HG02623 (cell line): ENCODE results near the gene KLK3.
"Not testable (repeated sequence)": the region's sequence is repeated elsewhere in the genome, so short reads cannot be mapped to it uniquely, and the experiment has no call there.

ENCODE experiments used
- ATAC-seq: cut with Tn5 transposase; IDR thresholded peaks from one replicate; pipeline ENCODE4 v1.9.1; 2021; ENCODE audit warnings: moderate library complexity; ENCODE audit not compliant: unreplicated experiment

The KLK3 gene

DNA sequence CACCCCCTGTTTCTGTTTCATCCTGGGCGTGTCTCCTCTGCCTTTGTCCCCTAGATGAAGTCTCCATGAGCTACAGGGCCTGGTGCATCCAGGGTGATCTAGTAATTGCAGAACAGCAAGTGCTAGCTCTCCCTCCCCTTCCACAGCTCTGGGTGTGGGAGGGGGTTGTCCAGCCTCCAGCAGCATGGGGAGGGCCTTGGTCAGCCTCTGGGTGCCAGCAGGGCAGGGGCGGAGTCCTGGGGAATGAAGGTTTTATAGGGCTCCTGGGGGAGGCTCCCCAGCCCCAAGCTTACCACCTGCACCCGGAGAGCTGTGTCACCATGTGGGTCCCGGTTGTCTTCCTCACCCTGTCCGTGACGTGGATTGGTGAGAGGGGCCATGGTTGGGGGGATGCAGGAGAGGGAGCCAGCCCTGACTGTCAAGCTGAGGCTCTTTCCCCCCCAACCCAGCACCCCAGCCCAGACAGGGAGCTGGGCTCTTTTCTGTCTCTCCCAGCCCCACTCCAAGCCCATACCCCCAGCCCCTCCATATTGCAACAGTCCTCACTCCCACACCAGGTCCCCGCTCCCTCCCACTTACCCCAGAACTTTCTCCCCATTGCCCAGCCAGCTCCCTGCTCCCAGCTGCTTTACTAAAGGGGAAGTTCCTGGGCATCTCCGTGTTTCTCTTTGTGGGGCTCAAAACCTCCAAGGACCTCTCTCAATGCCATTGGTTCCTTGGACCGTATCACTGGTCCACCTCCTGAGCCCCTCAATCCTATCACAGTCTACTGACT lies at the start of gene KLK3:
KLK3 (plus strand) TSS at position 280 of the 775 bp plus-strand sequence; CDS start at position 321, 41 bp downstream.
- no peak for ATAC-seq

DNA sequence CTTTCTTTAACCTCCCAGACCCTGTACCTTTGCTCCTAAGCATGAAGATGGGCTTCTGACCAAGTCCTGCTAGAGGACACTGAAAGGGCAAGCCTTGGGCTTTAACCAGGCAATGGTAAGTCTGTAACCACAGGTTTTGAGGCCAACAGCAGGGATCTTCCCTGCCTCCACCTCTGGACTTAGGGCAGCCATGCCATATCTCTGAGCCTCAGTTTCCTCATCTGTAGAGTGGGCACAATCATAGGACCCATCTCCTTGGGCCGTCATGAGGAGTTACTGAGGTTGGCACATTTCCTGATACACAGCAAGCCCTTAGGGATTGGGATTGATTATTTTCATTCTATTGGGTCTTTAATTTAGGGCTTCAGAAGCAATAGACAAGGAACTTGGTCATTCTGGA lies 45.9 kb upstream of the KLK3 start:
- ATAC-seq: no peak

DNA sequence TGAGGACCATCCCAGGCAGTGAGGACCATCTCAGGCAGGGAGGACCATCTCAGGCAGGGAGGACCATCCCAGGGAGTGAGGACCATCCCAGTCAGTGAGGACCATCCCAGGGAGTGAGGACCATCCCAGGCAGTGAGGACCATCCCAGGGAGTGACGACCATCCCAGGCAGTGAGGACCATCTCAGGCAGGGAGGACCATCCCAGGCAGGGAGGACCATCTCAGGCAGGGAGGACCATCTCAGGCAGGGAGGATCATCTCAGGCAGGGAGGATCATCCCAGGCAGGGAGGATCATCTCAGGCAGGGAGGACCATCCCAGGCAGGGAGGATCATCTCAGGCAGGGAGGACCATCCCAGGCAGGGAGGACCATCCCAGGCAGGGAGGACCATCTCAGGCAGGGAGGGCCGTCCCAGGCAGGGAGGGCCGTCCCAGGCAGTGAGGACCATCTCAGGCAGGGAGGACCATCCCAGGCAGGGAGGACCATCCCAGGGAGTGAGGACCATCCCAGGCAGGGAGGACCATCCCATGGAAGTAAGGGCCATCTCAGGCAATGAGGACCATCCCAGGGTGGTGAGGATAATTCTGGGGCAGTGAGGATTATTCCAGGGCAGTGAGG lies 43.0 kb upstream of the KLK3 start:
- ATAC-seq: not testable (repeated sequence)

DNA sequence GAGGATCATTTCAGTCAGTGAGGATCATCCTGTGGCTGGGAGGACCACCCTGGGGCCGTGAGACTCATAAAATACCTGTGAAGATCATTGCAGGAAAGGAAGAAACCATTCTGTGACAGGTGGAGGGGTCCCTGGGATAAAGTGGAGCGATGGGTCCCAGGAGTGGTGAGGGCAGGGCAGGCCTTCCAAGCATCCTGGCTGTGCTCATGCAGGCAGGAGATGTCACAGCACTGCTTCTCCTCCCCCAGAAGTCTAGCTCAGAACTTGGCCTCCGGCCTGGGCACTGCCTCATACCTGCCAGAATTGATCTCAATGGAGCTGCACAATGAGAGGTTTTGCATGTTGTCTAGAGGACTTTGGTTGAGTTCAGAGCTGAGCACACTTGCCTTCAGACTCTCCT lies 42.2 kb upstream of the KLK3 start:
- no peak for ATAC-seq

DNA sequence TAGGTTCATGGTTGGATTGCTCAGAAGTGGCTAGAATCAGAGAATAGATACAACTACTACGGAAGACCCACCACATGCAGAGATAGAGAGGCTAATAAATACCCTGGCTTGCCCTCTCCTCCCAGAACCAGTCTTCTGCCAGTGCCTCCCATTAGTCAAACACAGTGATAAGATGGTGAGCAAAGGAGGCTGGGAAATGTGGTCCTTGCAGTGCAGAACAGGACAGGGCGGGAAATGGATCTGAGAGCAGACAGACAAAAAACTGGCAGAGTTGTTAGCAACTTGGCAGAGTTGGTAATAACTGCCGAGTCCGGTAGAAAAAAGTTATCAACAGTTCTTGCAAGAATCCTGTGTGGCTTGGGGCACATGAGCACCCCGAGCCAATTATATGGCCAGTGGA lies 39.8 kb upstream of the KLK3 start:
- ATAC-seq: no peak

DNA sequence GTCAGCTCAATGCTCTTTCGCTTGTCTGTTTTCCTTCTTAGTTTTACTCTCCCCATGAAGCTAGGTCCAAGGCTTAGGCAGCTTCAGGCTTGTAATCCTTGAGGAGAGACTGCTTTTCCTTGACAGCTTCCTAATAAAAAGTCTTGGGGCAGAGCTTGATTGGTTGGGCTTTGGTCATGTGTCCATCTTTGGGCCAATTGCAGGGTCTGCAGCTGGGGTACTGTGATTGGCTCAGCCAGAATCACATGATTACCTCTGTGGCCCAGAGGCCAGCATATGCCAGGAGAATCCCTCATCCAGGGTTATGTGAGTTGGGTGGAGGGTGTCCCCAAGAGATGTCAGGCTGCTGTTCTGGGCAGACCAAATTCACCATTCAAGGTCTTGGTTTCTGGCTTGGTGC lies 39.3 kb upstream of the KLK3 start:
- no peak for ATAC-seq

DNA sequence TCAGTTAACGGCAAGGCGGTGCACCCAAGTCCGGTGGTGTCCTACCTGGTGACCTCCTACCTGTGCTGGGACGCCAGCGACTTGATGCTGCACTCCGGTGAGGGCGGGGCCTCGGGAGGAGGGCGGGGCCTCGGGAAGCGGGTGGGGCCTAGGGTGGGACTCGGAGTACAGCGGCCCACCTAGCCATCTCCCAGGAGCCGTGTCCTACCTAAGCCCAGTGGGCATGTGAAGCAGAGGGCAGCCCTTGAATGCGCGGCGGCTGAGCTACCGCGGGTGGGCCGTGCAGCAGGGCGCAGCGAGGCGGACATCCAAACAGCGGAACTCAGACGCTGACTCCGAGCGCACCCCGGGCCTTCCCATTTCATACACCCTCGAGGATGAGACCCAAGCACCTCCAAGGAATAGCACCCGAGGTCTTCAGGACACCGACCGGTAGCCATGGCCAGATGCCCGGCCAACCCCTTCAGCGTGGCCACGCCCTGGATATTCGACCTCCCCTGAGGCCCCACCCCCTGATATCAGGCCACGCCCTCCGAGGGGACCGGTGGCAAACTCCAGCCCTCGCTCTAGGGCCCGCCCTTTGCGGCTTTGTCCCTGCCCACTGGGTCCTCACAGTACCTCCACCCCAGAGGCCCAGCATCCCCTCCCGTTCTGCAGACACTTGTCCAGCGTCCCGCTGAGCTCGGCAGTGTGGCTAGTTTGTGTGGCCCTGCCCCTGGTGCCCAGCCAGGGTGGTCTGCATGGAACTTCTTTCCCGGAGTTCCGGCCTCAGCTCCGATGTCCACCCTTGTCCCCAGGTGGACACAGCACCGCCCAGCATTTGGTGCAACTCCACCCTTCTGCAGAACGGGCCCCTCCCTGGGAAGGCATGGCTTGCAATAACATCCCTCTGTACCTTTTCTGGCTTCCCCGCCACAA lies 36.5 kb upstream of the KLK3 start:
- ATAC-seq: peak; percentile 46

DNA sequence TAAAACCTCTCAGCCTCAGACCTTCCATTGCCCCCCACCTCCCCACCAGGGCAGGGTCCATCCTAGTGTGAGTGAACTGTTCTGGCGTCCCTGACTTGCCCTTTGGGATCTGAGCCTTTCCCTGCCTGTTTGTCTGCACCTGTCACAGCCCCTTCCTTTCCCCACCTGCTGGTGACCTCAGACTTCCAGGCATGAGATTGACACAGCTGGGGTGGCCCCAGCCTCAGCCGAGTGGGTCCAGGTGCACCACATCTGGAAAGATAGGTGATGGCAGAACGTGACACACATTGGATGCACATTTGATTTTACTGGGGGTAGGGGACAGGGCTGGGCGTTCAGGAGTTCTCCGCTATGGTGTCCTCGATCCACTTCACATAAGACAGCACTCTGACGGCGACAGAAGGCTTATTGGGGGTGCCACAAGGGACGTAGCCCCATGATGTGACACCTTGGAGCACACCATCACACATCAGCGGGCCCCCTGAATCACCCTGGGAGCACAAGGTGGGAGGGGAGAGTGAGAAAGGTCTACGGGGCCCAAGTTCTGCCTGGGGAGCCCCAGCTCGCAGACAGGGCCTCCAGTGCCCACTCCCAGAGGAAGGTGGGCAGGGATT lies 35.7 kb upstream of the KLK3 start:
- ATAC-seq: no peak

DNA sequence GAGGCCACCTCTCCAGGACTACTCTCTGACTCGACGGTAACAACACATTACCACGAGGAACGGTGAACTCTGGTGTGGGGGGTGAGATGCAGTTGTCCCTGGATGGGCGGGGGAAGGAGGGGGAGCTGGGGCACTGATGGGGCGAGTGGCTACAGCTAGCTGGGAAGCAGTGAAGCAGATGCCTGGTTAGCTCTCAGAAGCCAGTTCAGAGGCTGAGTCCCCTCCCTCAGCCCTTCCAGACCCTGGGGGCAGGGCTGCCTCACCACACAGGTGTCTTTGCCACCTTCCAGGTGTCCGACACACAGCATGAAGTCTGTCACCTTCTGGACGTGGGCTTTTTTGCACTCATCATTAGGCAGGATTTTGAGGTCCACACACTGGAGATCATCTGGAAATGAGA lies 35.1 kb upstream of the KLK3 start:
- ATAC-seq: no peak

DNA sequence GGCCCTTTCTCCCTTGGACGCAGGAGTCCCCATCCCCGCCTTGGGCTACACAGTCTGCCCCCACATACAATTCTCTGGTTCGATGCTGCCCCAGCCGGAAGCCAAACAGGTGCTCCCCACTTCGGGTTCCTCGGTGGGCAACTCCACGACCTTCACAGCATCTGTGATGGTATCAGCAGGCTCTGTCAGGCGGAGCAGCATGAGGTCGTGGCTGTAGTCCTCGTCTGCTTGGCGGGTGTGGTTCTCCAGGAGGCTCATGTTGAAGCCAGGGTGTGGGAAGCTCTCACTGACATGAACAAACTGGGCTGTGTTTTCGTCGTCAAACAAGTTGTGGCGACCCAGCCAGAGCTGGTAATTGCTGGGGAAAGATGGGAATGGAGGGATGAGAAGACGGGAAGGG lies 34.6 kb upstream of the KLK3 start:
- no peak for ATAC-seq

DNA sequence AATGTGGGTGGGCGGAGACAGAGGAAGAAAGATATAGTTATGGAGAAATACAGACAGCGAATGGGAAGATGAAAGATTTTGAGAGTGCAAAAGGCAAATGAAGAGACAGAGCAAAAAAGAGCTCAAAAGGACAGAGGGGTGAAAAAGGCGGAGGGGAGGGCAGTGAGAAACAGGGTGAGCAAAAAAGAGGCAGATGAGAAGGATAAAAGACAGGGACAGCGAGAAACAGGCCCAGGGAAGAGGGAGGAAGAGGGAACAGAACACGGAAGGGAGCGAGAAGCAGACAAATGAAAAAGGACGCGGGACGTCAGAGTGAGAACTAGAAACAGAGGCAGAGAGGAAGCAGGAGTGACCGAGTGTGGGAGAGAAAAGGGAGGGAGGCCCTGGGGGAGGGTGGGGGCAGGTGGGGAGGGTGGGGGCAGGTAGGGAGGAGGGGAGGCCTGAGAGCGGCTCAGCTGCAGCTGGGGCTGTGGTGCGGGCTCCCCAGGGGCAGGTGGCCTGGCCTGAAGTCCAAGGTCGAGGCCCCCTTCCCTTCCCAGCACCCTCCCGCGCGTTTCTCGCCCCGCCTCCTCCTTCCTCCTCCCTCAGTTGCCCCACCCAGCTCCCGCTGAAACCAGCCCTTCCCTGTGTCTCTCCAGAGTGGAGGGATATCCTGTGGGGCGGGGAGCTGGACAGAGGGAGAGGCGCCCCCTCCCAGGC lies 34.0 kb upstream of the KLK3 start:
- no peak for ATAC-seq

DNA sequence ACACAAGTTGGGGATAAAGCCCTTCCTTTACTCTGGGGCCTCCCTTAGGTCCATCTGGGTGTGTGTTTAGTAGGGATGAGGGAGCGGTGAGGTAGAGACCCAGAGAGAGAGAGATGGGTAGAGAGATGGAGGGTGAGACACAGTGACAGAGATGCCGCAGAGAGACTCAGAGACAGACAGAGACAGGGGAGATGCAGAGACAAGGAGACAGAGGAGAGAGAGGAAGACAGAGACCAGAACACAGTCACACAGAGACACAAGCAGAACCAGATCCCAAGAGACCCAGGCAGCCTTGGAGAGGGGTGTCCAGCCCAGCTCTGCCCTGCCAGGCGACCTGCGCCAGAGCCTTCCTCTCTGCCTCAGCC lies 33.5 kb upstream of the KLK3 start:
- ATAC-seq: no peak

DNA sequence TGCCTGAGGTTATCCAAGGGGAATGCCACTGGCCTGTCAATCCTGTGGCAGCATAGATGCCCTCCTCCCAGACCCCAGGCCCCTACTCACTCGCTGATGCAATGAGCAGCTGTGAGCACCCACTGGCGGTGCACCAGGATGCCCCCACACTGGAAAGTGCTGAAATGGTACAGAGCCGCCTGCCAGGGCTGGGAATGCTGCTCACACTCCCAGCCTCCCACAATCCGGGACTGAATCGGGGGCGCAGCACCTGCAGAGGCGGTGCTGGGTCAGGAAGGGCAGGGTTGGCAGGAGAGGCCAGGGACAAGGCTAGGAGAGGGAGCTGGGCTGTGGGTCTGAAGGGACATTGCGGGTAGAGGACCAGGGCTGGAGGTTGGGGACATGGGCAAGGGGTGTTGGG lies 33.1 kb upstream of the KLK3 start:
- ATAC-seq: no peak

DNA sequence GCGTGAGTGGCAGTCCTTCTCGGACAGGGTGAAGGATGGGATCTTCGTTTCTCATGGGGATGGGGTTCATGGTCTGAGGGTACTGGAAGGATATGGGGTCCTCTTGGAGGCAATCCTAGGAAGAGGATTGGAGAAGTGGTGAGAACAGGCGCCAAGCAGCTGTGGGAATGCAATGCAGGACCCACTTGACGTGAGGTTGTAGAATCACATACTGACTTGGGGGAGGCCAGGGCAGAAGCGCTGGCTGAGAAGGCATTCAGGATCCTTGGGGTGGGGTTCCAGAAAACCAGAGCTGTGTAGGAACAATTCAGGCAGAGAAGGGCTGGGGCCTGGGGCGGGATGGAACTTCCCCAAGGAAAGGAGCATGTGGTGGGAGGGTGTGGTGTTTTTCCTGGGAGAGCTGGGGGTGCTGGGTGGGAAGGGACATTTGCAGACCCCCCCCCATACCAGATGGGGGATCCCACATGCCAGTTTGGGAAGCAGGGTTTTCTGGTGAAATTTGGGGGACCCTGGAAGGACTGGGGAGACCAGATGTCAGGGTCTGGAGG lies 32.0 kb upstream of the KLK3 start:
- ATAC-seq: no peak

DNA sequence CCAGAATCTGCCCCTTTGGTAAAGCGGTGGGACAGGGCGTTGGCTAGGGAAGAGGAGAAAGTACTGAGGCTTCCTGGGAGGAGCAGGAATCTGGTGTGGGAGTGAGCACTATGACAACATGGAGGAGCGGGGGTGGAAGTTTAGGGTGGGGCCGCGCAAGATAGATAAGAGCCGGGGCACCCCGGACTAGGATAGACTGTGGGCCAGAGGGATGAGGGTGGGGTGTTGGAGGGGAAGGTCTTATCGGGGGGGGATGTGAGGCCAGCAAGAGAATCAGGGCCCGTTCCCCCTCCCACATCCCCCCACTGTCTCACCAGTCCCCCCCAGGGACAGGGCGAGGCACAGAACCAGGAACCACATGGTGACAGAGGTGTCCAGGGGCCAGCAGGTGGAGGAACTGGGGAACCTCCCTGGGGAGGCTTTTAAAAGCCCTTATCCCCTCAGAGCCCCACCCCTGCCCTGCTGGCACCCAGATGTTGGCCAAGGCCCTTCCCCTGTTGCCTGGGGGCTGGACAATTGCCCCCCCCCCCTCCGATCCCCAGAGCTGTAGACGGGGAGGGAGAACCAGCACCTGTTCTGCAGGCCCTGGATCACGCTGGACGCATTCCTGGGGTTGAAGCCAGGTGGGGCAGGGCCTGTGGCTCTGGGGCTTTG lies 31.2 kb upstream of the KLK3 start, which contains the start of gene KLK1:
KLK1 (minus strand) TSS at position 399 of the 654 bp plus-strand sequence; CDS start at position 360, 39 bp downstream.
- ATAC-seq: no peak

DNA sequence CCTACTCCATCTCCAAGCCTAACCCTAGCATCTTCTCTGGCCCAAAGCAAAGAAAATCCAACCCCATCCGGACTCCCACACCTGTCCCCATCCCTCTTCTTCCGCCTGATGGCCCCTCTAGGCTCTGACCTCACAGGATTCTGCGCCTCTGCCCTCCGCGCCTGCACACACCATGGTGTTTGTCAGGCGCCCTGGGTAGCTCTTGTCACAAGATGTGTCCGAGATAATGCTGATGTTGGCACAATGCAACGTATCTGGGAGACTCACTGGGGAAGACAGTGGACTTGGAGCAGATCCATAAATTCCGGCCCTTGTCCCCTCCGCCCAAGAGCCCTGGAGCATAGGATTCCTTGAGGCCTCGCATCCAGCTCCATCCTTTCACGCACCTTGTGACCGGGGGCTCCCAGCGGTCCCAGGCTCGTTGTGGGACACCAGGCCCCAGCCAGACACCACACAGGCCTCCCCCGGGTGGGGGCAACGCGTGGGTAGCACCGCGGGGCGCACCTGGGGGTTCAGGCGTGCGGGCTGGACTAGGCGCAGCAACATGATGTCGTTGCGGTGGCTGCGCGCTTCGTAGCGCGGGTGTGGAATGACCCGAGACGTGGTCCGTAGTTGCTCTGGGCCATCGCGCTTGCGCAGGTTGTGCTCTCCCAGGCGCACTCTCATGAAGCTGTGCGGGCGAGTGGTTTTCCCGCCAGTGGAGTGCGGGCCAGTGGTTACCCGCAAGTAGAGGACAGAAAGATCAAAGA lies 28.0 kb upstream of the KLK3 start:
- no peak for ATAC-seq

DNA sequence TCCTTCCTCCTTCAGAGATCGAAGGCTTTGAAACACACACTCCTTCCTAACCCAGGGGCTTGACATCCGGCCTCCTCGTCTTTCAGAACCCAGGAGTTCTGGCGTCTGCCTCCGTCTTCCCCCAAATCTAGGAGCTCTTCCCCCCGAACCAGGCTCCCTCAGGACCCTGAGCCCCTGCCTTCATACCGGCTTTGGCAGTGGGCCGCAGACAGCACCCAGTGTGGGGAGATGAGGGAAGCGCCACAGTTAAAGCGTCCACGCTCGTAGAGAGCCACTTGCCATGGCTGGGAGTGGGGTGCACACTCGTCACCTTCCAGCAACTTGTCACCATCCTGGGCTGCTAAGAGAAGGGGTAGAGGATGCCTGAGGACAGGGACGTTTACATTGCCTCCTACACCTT lies 27.2 kb upstream of the KLK3 start:
- ATAC-seq: no peak

DNA sequence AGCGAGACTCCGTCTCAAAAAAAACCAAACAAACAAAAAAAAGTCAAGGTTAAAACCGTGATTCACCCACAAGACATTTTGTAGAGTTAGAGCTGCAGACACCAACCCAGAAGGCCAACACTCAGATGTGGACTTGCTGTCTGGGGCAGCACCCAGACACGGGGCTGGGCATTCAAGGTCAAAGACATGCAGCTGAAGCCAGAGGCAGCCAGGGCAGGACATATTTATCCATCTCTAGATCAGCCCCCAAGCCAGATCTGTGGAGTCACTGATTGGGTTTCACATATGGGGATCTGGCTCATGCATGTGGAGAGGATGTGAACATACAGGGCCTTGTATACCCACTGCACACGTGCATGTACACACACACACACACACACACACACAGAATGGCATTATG lies 24.9 kb upstream of the KLK3 start:
- ATAC-seq: no peak
